GM23248 (cell line): ENCODE measurements around the gene THOC6.

Source experiments
- EZH2 ChIP-seq: fragments of 200-600 bp; sonication (generic); IDR thresholded peaks from 2 replicates; pipeline ENCODE4 v1.6.1; 2018; ENCODE audit warnings: antibody characterized with exemption, mild to moderate bottlenecking; ENCODE audit not compliant: insufficient read depth, poor library complexity, severe bottlenecking
- EZH2phosphoT487 ChIP-seq: fragments of 200-600 bp; sonication (generic); IDR thresholded peaks from 2 replicates; pipeline ENCODE4 v1.6.1; 2018; ENCODE audit warnings: antibody characterized with exemption, moderate library complexity, mild to moderate bottlenecking, low read depth; ENCODE audit not compliant: insufficient read depth

- no peak for TF ChIP-seq EZH2phosphoT487
- TF ChIP-seq EZH2: no peak
These were observed at the start of gene THOC6, which contains the start of gene HCFC1R1 for GRCh38 chr16:3023669-3024478.
